Astrocyte (in vitro differentiated cells and primary cell): Measurements from ENCODE around the gene CILP. TPM values are rescaled to one million over a fixed set of nuclear protein-coding genes. Genes with fewer than 3 reads are reported as not detected.

Experiments
- DNase-seq: peaks from one replicate; pipeline ENCODE4 v3.0.0-alpha.2; 2010; ENCODE audit warnings: low read depth
- FAIRE-seq: peaks from 2 replicates; lab custom pipeline; 2011; peaks lifted over from hg19 to GRCh38; lab: Jason Lieb, UNC
- H2AFZ ChIP-seq: 2 replicates; pipeline ENCODE4 v1.6.0; 2012; ENCODE audit warnings: low read depth, low read length, inconsistent platforms
- H3K27ac ChIP-seq: 2 replicates; pipeline ENCODE4 v1.5.1; 2011; ENCODE audit warnings: low read depth, low read length, inconsistent platforms
- H3K27me3 ChIP-seq: 2 replicates; pipeline ENCODE4 v1.6.0; 2011; ENCODE audit warnings: low read length, inconsistent platforms; ENCODE audit not compliant: insufficient read depth
- H3K36me3 ChIP-seq: 2 replicates; pipeline ENCODE4 v1.5.1; 2011; ENCODE audit warnings: low read length, inconsistent platforms; ENCODE audit not compliant: insufficient read depth
- H3K4me1 ChIP-seq: 2 replicates; pipeline ENCODE4 v1.5.1; 2011; ENCODE audit warnings: low read length, inconsistent platforms; ENCODE audit not compliant: insufficient read depth
- H3K4me2 ChIP-seq: 2 replicates; pipeline ENCODE4 v1.6.0; 2012; ENCODE audit warnings: low read length, inconsistent platforms
- H3K4me3 ChIP-seq: 2 replicates; pipeline ENCODE4 v1.5.1; 2011; ENCODE audit warnings: low read depth, mild to moderate bottlenecking, low read length, inconsistent platforms; ENCODE audit not compliant: insufficient read depth
- H3K79me2 ChIP-seq: 2 replicates; pipeline ENCODE4 v1.6.0; 2012; ENCODE audit warnings: mild to moderate bottlenecking, low read length, inconsistent platforms; ENCODE audit not compliant: insufficient read depth
- H3K9ac ChIP-seq: 2 replicates; pipeline ENCODE4 v1.6.0; 2012; ENCODE audit warnings: mild to moderate bottlenecking, low read length, inconsistent platforms
- H3K9me3 ChIP-seq: 2 replicates; pipeline ENCODE4 v1.5.1; 2012; ENCODE audit warnings: low read depth, mild to moderate bottlenecking, low read length, inconsistent platforms; ENCODE audit not compliant: insufficient read depth
- H4K20me1 ChIP-seq: 2 replicates; pipeline ENCODE4 v1.6.0; 2012; ENCODE audit warnings: low read length, inconsistent platforms; ENCODE audit not compliant: insufficient read depth
- H3K27ac Mint-ChIP-seq: one replicate; pipeline ENCODE4 v1.8.0; 2021; ENCODE audit warnings: mild to moderate bottlenecking, mixed read lengths; ENCODE audit not compliant: unreplicated experiment
- H3K27me3 Mint-ChIP-seq: one replicate; pipeline ENCODE4 v1.8.0; 2021; ENCODE audit warnings: low read depth, mixed read lengths; ENCODE audit not compliant: unreplicated experiment
- H3K36me3 Mint-ChIP-seq: one replicate; pipeline ENCODE4 v1.8.0; 2021; ENCODE audit warnings: low read depth, mixed read lengths; ENCODE audit not compliant: unreplicated experiment
- H3K4me1 Mint-ChIP-seq: one replicate; pipeline ENCODE4 v1.8.0; 2021; ENCODE audit warnings: low read depth, mixed read lengths; ENCODE audit not compliant: unreplicated experiment
- H3K4me3 Mint-ChIP-seq: one replicate; pipeline ENCODE4 v1.8.0; 2021; ENCODE audit warnings: mild to moderate bottlenecking, moderate library complexity, mixed read lengths; ENCODE audit not compliant: unreplicated experiment
- H3K9me3 Mint-ChIP-seq: one replicate; pipeline ENCODE4 v1.8.0; 2021; ENCODE audit warnings: mild to moderate bottlenecking, mixed read lengths; ENCODE audit not compliant: unreplicated experiment
- CTCF ChIP-seq: IDR thresholded peaks from 2 replicates; pipeline ENCODE4 v1.5.1; 2011; ENCODE audit warnings: low read depth, mild to moderate bottlenecking, inconsistent platforms, low read length, moderate library complexity; ENCODE audit not compliant: insufficient read depth
- EZH2 ChIP-seq: IDR thresholded peaks from 2 replicates; pipeline ENCODE4 v1.6.1; 2012; ENCODE audit warnings: mild to moderate bottlenecking, low read length, inconsistent platforms; ENCODE audit not compliant: insufficient read depth
- total RNA-seq: library from RNA; stranded (reverse); gene quantifications from 2 replicates; pipeline ENCODE4 v1.2.1, GENCODE V29; 2021

CILP gene
- total RNA-seq, 1 donor from 2014 or later, result 1.1 TPM

GRCh38 chr15:65206750-65207149, 4.5 kb downstream of the CILP start:
- DNase-seq (no peak), FAIRE-seq (no peak)
- Histone ChIP-seq H3K27ac (no peak overlapping the region), H3K9me3 (no peaks in the 10 kb centered on the region), H3K36me3 (no peaks in the 10 kb centered on the region), H3K27me3 (peaks cover 7% of the 10 kb centered on the region), H2AFZ (no peak overlapping the region), H3K9ac (no peak overlapping the region), H3K4me1 (peaks cover 7% of the 10 kb centered on the region), H3K4me3 (no peak overlapping the region), H3K4me2 (no peak overlapping the region), H3K79me2 (no peaks in the 10 kb centered on the region), H4K20me1 (no peaks in the 10 kb centered on the region)
- H3K36me3 Mint-ChIP-seq, result no peaks in the 10 kb centered on the region
- TF ChIP-seq EZH2, result no peak
- no peak for TF ChIP-seq CTCF
- H3K4me1 Mint-ChIP-seq, result peaks cover 22% of the 10 kb centered on the region
- peaks cover 30% of the 10 kb centered on the region for H3K27me3 Mint-ChIP-seq
- H3K4me3 Mint-ChIP-seq, result no peak overlapping the region
- no peak overlapping the region for H3K27ac Mint-ChIP-seq
- H3K9me3 Mint-ChIP-seq, result no peaks in the 10 kb centered on the region

DNA sequence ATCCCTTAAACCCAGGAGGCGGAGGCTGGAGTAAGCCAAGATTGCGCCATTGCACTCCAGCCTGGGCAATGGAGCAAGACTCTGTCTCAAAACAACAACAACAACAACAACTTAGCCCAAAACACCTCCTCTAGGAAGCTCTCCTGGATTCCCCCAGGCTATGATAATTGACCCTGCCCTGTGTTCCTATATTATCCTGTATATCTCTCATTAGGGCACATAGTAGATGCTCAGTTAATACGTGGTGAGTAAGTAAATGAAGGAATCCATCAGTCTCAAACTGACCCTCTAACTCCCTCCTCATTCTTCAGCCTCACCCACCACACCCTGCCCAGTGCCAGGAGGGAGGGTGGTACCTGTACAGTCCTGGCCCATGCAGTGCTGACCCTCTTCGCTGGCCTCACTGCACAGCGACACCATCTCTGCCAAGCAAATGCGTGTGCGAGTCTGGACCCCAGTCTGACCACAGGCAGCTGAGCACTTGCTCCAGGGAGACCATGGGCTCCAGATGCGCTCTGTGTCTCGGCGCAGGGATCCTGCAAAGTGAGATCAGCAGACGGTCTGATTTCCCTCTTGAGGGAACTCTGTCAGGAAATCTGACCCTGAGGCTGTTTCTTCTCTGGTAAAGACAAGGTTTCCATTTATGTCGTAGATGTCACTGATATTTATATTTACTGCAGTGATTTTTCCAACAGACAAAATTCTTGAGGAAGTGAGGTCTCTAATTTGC, 6.2 kb downstream of the CILP start:
- Histone ChIP-seq H3K27ac (no peak overlapping the region), H3K9ac (no peak overlapping the region), H3K4me3 (no peak overlapping the region), H3K4me2 (no peak overlapping the region), H2AFZ (no peak overlapping the region), H3K27me3 (peaks cover 7% of the 10 kb centered on the region), H3K79me2 (no peaks in the 10 kb centered on the region), H3K36me3 (no peaks in the 10 kb centered on the region), H4K20me1 (no peaks in the 10 kb centered on the region), H3K4me1 (no peaks in the 10 kb centered on the region), H3K9me3 (no peaks in the 10 kb centered on the region)
- H3K4me3 Mint-ChIP-seq, result no peak overlapping the region
- FAIRE-seq, result no peak
- H3K36me3 Mint-ChIP-seq, result no peaks in the 10 kb centered on the region
- TF ChIP-seq EZH2 (no peak), CTCF (no peak)
- H3K27me3 Mint-ChIP-seq, result peaks cover 38% of the 10 kb centered on the region
- peaks cover 8% of the 10 kb centered on the region for H3K4me1 Mint-ChIP-seq
- H3K9me3 Mint-ChIP-seq, result no peaks in the 10 kb centered on the region
- no peak overlapping the region for H3K27ac Mint-ChIP-seq
- DNase-seq, result no peak

DNA sequence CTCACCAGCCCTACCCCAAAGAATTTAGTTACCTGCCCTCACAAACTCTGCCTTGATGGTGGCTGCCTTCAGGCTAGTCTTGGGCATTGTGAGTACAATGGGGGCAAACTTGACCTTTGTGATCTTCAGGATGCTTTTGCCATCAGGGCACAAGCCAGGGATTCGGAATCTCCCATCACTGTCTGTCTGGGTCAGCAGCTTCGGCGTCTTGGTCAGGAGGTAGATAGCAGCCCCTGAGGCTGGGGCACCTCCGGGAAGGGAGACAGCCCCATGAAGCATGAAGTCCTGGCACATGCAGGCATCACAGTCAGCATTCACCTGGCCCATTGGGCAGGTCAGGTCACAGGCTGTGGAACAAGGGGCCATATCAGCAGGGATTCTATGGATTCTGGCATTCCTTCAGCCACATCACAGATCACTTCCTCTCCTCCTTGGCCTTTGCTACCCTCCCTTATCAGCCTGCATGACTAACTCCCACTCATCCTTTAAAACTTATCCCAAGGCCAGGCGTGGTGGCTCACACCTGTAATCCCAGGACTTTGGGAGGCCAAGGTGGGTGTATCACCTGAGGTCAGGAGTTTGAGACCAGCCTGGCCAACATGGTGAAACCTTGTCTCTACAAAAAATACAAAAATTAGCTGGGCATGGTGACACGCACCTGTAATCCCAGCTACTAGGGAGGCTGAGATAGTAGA, 6.9 kb downstream of the CILP start:
- FAIRE-seq, result no peak
- TF ChIP-seq CTCF (no peak), EZH2 (no peak)

More for the DNA sequence above, 6.9 kb downstream of the CILP start:
- H3K27ac ChIP-seq, result no peak overlapping the region
- Mint-ChIP-seq H3K4me3 (no peak overlapping the region), H3K9me3 (no peaks in the 10 kb centered on the region), H3K36me3 (no peaks in the 10 kb centered on the region), H3K4me1 (peaks cover 1% of the 10 kb centered on the region), H3K27ac (no peak overlapping the region), H3K27me3 (peaks cover 38% of the 10 kb centered on the region)
- H2AFZ ChIP-seq, result no peak overlapping the region
- no peak for DNase-seq
- peaks cover 10% of the 10 kb centered on the region for H3K27me3 ChIP-seq
- no peaks in the 10 kb centered on the region for H3K4me1 ChIP-seq
- no peak overlapping the region for H3K4me2 ChIP-seq
- H3K9ac ChIP-seq, result no peak overlapping the region
- no peaks in the 10 kb centered on the region for H4K20me1 ChIP-seq
- no peaks in the 10 kb centered on the region for H3K9me3 ChIP-seq
- H3K36me3 ChIP-seq, result no peaks in the 10 kb centered on the region
- H3K79me2 ChIP-seq, result no peaks in the 10 kb centered on the region
- H3K4me3 ChIP-seq, result no peak overlapping the region
